Spinal cord (tissue), 10 donors: ENCODE results near the gene EPS8. TPM values are rescaled to one million over a fixed set of nuclear protein-coding genes. Genes with fewer than 3 reads are reported as not detected.
"Not testable (repeated sequence)": the region's sequence is repeated elsewhere in the genome, so short reads cannot be mapped to it uniquely, and the experiment has no call there.

Experiments used
- DNase-seq, 6 donors: peaks; one replicate each; pipeline versions ENCODE4 v3.0.0 to v3.0.0-alpha.2; 2013 to 2015; ENCODE audit warnings: low spot score in 6 of 6, low read depth in 4 of 6
- H3K27ac ChIP-seq: one replicate; pipeline ENCODE4 v1.5.1; 2013; ENCODE audit warnings: low read depth, low read length, control low read depth
- H3K27me3 ChIP-seq: one replicate; pipeline ENCODE4 v1.6.1; 2013; ENCODE audit warnings: low read length; ENCODE audit not compliant: control insufficient read depth, insufficient read depth
- H3K36me3 ChIP-seq: one replicate; pipeline ENCODE4 v1.6.1; 2013; ENCODE audit warnings: low read length; ENCODE audit not compliant: control insufficient read depth, insufficient read depth
- H3K4me1 ChIP-seq: one replicate; pipeline ENCODE4 v1.6.1; 2013; ENCODE audit warnings: low read length; ENCODE audit not compliant: control insufficient read depth, insufficient read depth
- H3K4me3 ChIP-seq: one replicate; pipeline ENCODE4 v1.5.1; 2013; ENCODE audit warnings: low read depth, low read length, control low read depth
- H3K9me3 ChIP-seq: one replicate; pipeline ENCODE4 v1.6.1; 2013; ENCODE audit warnings: low read length; ENCODE audit not compliant: control insufficient read depth, insufficient read depth
- WGBS: methylation state at CpG from one replicate; pipeline ENCODE4 v1.1.5; 2013; ENCODE audit warnings: missing lambda C conversion rate; ENCODE audit not compliant: insufficient coverage; 5-methylcytosine and 5-hydroxymethylcytosine counted together
- polyA plus RNA-seq, 2 donors: library from polyadenylated mRNA; unstranded; fragments of 120-200 nt; gene quantifications; one replicate each; pipeline ENCODE4 v1.2.1, GENCODE V29; 2013; ENCODE audit not compliant: insufficient read length in 2 of 2
- total RNA-seq, 2 donors: library from RNA; depleted of rRNA in 1 of 2; stranded (reverse); fragments of 120-200 nt in 1 of 2; fragments of >200 nt in 1 of 2; gene quantifications; one replicate each; pipeline versions ENCODE4 v1.2.3 to v1.2.4, GENCODE V29; 2013 to 2014
- donor health status: healthy.

Gene EPS8
- total and polyA plus RNA-seq, 4 donors: 63.1 to 84.1 (median 73.7) TPM

GRCh38 chr12:15629761-15630160, 159.4 kb downstream of the EPS8 start:
- Histone ChIP-seq H3K9me3 (no peaks in the 10 kb centered on the region), H3K4me1 (no peaks in the 10 kb centered on the region), H3K27ac (peak overlapping the region; percentile 57), H3K36me3 (peaks cover 3% of the 10 kb centered on the region), H3K27me3 (no peaks in the 10 kb centered on the region), H3K4me3 (no peak overlapping the region)
- WGBS: no CpG with 5 or more reads among the region's 3 CpGs
- DNase-seq: no peak

- H3K4me3 ChIP-seq: no peak overlapping the region
- peak overlapping the region; percentile 77 for H3K27ac ChIP-seq
- H3K9me3 ChIP-seq: no peaks in the 10 kb centered on the region
- peaks cover 3% of the 10 kb centered on the region for H3K36me3 ChIP-seq
- 33% methylated on average over 1 of the region's 5 CpGs for WGBS
- no peaks in the 10 kb centered on the region for H3K4me1 ChIP-seq
- no peaks in the 10 kb centered on the region for H3K27me3 ChIP-seq
- peak in 3 of 6 donors; percentile 13 to 77 (median 28) for DNase-seq
Measured at GRCh38 chr12:15629108-15629507, 160.1 kb downstream of the EPS8 start.

GRCh38 chr12:15627995-15628945, 160.9 kb downstream of the EPS8 start:
- 14% methylated on average over 1 of the region's 4 CpGs for WGBS
- H3K27me3 ChIP-seq: no peaks in the 10 kb centered on the region
- H3K4me1 ChIP-seq: no peaks in the 10 kb centered on the region
- peak overlapping the region; percentile 77 for H3K27ac ChIP-seq
- H3K36me3 ChIP-seq: peaks cover 3% of the 10 kb centered on the region
- peak in 3 of 6 donors; percentile 21 to 46 (median 22) for DNase-seq
- H3K9me3 ChIP-seq: no peaks in the 10 kb centered on the region
- no peak overlapping the region for H3K4me3 ChIP-seq

- Histone ChIP-seq H3K27ac (no peak overlapping the region), H3K27me3 (no peaks in the 10 kb centered on the region), H3K36me3 (no peaks in the 10 kb centered on the region), H3K9me3 (no peaks in the 10 kb centered on the region), H3K4me1 (no peaks in the 10 kb centered on the region), H3K4me3 (no peak overlapping the region)
- 100% methylated on average over 1 of the region's 2 CpGs for WGBS
- no peak for DNase-seq
Measured at GRCh38 chr12:15625075-15625474, 164.1 kb downstream of the EPS8 start.

- no peak overlapping the region for H3K27ac ChIP-seq
- 61% methylated on average over 3 of the region's 4 CpGs for WGBS
Measured at GRCh38 chr12:15620741-15621539, 168.2 kb downstream of the EPS8 start.

GRCh38 chr12:15616495-15616894, 172.7 kb downstream of the EPS8 start:
- peaks cover 12% of the 10 kb centered on the region for H3K9me3 ChIP-seq
- not testable (repeated sequence) for H3K4me1 ChIP-seq, H3K27me3 ChIP-seq, H3K4me3 ChIP-seq, DNase-seq, H3K36me3 ChIP-seq, H3K27ac ChIP-seq
- WGBS: 95% methylated on average over 7 of the region's 8 CpGs

More at GRCh38 chr12:15620741-15621539, 168.2 kb downstream of the EPS8 start:
- Histone ChIP-seq H3K4me3 (no peak overlapping the region), H3K27me3 (no peaks in the 10 kb centered on the region), H3K4me1 (no peaks in the 10 kb centered on the region), H3K9me3 (peaks cover 1% of the 10 kb centered on the region), H3K36me3 (no peaks in the 10 kb centered on the region)
- no peak for DNase-seq

- no peaks in the 10 kb centered on the region for H3K27me3 ChIP-seq
- no peak overlapping the region for H3K27ac ChIP-seq
- H3K4me3 ChIP-seq: no peak overlapping the region
- no peaks in the 10 kb centered on the region for H3K36me3 ChIP-seq
- peaks cover 12% of the 10 kb centered on the region for H3K9me3 ChIP-seq
- 89% methylated on average over 1 of the region's 1 CpG for WGBS
- DNase-seq: no peak
- no peaks in the 10 kb centered on the region for H3K4me1 ChIP-seq
Measured at GRCh38 chr12:15613981-15614380, 175.2 kb downstream of the EPS8 start.

GRCh38 chr12:15608941-15609340, 180.2 kb downstream of the EPS8 start:
- H3K9me3 ChIP-seq: peaks cover 6% of the 10 kb centered on the region
- no peaks in the 10 kb centered on the region for H3K4me1 ChIP-seq
- 82% methylated on average over 1 of the region's 1 CpG for WGBS

GRCh38 chr12:15608406-15608805, 180.8 kb downstream of the EPS8 start:
- no CpG with 5 or more reads among the region's 1 CpG for WGBS
- no peaks in the 10 kb centered on the region for H3K36me3 ChIP-seq
- no peaks in the 10 kb centered on the region for H3K4me1 ChIP-seq
- no peaks in the 10 kb centered on the region for H3K27me3 ChIP-seq
- no peak for DNase-seq
- H3K27ac ChIP-seq: no peak overlapping the region
- H3K4me3 ChIP-seq: no peak overlapping the region
- H3K9me3 ChIP-seq: peaks cover 4% of the 10 kb centered on the region

More at GRCh38 chr12:15608941-15609340, 180.2 kb downstream of the EPS8 start:
- DNase-seq: no peak
- no peaks in the 10 kb centered on the region for H3K27me3 ChIP-seq
- no peak overlapping the region for H3K4me3 ChIP-seq
- no peaks in the 10 kb centered on the region for H3K36me3 ChIP-seq
- H3K27ac ChIP-seq: no peak overlapping the region
